HG03432 (cell line): ENCODE results near the gene INHBE.

ENCODE experiments used
- ATAC-seq: cut with Tn5 transposase; IDR thresholded peaks from one replicate; pipeline ENCODE4 v1.9.1; 2021; ENCODE audit warnings: mild to moderate bottlenecking, moderate library complexity; ENCODE audit not compliant: unreplicated experiment

INHBE gene

DNA sequence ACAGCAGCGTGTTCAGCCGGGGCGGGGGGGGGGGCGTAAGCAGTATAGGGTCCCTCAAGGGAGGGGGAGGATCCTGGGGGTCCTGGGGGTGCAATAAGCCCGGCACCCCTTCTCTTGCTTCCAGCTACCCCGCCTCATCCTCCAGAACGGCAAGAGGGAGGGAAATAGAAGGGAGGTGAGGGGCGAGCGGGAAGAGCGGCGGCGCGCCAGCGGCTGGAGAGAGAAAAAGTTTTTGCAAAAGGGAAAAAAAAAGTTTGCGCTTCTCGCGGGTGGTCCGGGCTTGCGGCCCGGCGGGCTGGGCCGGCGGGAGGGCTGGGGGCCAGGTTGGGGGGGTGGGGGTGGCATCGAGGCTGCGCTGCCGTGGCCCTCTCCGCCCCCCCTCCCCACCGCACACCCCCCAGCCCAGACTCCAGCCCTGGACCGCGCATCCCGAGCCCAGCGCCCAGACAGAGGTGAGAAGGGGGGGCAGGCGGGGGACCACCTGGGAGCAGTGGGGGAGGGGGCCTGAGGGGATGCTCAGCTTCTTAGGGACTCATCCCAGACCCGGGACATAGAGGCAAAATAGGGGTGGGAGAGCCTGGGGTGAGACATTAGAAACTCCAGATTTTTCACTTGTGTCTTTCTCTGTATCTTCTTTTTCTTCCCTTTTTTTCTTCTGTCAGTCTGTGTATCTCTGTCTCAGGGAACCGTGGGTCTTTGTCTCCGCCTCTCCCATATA is 4.8 kb downstream of the INHBE start, which contains the start of gene GLI1:
Gene GLI1 (plus strand): TSS at position 36 of the 718 bp plus-strand sequence. CDS start 3,907 bp downstream, outside the sequence.
- no peak for ATAC-seq

DNA sequence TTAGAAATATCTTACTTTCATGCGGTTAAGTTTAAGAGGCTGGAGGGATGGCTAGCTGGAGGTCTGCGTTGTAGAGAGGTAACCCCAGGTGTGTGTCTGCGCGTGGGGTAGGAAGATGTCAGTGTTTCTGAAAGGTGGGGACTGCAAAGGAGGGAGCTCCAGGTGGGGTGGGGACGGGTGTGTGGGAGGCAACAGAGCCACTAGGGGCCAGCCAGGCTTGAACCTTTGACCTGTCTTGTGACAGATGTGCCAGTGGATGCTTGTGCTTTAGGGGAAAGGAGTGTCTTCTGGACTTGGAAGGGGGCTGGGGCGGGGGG is 5.3 kb downstream of the INHBE start:
- ATAC-seq = no peak

DNA sequence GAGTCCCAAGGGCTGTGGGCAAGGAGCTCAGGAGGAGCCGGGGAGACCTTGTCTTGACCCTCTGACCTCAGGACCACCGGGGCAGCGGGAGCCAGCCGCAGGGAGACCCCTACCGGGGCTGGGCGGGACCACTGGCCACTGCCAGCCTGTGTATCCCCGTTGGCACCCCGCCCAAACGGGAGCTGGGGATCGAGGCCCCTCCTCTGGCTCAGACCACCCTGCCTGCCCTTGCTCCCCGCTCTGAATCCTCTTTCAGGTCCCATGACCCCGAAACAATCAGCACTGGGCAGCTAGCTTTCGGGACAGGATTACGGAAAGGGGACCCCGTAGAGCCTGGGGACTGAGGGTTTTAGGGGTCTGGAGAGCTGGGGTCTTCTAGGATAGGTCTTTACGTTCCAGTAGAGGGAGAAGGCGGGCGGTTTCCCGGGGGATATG is 5.8 kb downstream of the INHBE start:
- ATAC-seq = no peak

DNA sequence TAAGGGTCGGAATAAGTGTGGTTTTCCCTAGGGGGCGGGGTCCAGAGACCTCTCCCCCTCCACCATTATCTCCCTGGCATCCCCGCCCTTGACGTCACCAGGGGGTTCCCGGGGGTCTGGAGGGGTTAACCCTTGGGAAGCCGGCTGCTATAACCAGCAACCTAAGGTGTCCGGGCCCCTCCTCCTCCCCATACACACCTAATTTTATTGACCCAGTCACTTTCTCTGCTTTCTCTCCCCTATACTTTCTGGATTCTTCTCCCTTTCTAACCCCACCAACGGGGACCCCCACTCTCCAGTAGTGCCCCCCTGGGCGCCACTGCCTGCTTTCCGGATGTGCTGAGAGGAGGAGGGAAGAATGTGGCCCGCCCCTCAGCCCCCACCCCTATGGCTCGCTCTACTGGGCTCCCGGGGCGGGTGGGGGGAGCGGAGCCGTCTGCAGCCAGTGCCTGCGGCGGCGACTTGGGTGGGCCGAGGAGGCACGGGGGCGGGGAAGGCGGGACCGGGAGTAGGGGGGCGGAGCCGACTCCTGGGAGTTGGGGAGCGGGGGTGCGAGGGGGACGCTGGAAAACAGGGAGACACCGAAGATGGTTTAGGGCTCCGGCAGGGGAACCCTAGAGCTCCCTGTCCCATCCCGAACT is 6.3 kb downstream of the INHBE start:
- no peak for ATAC-seq

DNA sequence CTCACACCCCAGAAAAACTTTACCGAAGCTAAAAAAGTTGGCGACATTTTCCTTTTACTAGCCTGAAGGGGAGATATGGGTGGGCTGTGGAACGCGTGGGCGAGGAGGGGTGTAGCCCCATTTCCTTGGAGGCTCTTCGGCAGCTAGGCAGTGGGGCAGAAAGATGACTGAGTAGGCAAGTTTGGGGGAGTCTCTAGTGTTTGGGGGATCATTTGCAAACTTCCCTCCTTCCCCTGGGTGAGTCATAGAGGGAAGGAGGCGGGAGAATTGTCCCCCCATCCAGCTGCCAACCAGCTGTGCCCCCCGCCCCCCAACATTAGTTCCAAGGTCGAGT is 6.8 kb downstream of the INHBE start:
- ATAC-seq = no peak

DNA sequence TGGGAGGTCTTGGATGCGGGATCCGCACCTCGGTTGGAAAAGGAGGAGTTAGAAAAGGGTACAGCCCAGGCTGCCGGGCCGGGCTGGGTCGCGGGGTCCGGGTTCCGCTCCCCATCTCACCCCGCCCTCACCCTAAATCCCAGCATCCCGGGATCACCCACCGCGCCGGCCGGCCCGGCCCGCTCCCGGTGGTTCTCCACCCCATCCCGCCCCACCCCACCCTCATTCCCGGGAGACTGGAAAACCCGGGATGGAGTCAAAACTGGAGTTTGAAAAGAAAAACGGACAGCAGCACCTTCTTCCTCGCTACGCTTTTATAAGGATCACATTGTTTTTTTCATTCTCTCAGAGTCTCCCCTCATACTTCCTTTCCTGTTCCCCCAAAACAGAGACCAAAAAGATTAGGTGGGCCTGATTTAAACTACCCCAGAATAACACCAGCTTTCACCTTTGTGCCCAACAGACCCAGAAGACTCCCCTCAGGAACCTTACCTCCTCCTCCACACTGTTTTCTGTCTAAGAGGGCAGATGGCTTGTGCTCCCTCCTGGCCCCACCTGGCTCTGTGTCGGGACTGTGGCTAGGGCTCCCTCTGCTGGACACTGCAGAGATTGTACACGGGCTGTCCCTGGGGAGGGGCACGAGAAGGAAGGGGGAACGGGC is 7.3 kb downstream of the INHBE start:
- peak; percentile 64 for ATAC-seq

DNA sequence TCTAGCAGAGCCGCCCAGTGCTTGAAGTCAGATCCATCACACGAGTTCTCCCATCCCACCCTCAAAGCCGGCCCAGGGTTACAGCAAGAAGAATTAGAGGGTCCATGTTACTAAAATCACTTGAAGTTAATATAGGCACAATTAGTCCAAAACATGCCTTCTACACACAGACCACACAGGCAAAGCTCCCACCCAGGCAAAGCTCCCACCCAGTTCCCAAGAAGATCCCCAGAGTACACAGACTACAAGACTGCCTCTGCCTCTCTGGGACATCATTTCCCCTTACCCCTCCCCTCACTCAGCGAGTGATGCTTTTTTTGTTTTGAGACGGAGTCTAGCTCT is 7.8 kb downstream of the INHBE start:
- ATAC-seq = no peak

DNA sequence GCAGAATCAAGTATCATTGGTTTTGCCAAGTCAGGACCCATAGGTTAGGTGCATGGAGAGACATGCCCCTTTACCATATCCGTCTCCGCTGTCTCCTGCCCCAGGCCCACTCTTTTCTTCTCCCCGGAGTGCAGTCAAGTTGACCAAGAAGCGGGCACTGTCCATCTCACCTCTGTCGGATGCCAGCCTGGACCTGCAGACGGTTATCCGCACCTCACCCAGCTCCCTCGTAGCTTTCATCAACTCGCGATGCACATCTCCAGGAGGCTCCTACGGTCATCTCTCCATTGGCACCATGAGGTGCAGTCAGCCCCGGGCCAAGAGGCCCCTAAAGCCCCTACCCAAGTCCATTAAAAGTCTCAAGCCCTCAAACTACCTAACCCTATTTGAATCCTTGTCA is 9.5 kb downstream of the INHBE start:
- no peak for ATAC-seq

DNA sequence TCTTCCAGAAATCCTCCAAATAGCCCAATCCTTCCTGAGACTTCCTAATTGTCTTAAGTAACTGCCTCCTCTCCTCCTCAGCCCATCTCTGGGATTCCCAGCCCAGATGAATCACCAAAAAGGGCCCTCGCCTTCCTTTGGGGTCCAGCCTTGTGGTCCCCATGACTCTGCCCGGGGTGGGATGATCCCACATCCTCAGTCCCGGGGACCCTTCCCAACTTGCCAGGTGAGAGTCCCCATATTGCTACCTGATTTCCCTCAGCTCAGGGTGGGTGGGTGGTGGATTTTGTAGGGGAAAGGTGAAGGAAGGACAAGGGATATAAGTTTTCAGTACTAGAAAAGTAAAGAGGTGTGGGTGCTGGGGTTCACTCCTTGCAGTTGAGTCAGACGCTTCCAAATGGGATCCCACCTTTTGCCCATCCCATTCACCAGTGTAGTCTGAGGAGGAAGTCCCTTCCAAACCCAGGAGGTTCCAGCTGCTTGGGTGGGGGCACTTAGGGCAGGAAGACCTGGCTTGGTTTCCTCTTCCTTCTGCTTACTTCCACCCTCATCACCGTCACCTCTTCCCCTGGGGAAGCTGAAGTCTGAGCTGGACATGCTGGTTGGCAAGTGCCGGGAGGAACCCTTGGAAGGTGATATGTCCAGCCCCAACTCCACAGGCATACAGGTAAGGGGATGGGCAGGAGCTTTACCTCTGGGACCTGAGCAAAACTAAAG is 10.1 kb downstream of the INHBE start:
- no peak for ATAC-seq

DNA sequence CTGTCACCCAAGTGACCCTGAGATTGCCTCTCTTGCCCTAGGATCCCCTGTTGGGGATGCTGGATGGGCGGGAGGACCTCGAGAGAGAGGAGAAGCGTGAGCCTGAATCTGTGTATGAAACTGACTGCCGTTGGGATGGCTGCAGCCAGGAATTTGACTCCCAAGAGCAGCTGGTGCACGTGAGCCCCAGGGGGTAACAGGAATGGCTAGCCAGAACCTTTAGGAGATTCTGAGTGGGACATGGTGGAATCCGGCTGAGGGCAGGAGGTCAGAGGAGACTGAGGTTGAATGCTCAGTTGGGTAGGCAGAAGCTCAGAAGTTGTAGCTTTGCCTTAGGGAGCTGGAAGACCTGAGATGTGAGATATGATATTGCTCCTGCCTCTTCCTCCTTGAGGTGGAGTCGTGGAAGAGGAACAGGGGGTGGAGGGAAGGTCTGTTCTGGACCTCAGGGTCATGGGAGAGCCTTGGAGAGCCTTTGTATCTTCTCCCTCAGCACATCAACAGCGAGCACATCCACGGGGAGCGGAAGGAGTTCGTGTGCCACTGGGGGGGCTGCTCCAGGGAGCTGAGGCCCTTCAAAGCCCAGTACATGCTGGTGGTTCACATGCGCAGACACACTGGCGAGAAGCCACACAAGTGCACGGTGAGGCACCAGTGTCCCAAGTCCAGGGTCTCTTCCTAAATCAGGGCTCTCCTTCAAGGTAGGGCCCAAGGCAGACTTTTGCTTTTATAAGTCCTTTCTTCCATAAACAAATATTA is 10.8 kb downstream of the INHBE start:
- ATAC-seq = no peak

DNA sequence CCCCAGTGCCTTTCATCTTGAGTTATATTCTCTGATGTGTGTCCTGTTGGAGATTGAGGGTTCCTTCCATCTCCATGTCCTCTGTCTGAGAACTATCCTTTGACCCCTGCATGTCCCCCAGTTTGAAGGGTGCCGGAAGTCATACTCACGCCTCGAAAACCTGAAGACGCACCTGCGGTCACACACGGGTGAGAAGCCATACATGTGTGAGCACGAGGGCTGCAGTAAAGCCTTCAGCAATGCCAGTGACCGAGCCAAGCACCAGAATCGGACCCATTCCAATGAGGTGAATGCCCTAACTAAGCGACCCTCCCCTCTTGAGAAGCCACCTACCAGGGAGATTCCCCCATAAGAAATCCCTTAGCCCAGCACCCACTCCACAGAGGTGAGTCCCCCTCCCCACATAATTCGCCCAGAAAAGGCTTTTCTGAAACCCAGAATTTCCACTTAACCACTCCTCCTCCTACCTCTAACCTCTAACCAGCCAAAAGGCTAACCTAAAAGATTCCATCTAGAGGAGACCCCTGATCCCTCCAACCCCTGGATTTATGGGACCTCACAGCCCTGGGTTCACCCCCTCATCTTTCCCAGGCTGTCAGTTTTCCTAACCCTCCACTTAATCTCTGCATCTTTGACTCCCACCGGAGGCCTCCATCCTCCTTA is 12.2 kb downstream of the INHBE start:
- ATAC-seq = no peak

DNA sequence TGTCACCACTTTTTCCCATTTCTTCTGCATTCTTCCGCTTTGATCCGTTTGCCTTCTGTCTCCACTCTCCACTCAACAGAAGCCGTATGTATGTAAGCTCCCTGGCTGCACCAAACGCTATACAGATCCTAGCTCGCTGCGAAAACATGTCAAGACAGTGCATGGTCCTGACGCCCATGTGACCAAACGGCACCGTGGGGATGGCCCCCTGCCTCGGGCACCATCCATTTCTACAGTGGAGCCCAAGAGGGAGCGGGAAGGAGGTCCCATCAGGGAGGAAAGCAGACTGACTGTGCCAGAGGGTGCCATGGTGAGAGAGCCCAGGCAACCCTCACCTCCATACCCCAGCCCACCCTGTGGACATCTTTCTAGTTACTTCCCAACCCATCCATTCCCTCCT is 12.8 kb downstream of the INHBE start:
- no peak for ATAC-seq

DNA sequence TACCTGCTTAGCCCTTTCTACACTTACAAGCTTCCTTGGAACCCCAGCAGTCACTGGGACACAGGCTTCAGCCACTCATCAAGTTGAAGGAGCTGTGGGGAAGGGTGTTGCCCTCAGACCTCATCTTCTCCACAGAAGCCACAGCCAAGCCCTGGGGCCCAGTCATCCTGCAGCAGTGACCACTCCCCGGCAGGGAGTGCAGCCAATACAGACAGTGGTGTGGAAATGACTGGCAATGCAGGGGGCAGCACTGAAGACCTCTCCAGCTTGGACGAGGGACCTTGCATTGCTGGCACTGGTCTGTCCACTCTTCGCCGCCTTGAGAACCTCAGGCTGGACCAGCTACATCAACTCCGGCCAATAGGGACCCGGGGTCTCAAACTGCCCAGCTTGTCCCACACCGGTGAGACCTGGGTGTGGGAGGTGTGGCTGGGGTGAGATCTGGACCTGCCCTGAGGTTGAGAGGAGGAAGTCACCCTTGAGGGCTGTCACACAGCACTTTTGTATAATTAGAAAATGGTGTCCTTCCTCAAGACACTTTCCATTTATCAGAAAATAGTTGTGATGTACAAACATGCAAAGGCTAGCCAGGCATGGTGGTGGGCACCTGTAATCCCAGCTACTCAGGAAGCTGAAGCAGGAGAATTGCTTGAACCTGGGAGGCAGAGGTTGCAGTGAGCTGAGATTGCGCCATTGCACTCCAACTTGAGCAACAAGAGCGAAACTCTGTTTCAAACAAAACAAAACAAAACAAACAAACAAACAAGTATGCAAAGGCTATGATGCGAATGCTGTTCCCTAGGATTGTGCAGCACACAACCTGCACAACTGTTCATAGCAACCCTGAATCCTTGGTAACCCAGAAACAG is 14.4 kb downstream of the INHBE start:
- ATAC-seq = no peak

DNA sequence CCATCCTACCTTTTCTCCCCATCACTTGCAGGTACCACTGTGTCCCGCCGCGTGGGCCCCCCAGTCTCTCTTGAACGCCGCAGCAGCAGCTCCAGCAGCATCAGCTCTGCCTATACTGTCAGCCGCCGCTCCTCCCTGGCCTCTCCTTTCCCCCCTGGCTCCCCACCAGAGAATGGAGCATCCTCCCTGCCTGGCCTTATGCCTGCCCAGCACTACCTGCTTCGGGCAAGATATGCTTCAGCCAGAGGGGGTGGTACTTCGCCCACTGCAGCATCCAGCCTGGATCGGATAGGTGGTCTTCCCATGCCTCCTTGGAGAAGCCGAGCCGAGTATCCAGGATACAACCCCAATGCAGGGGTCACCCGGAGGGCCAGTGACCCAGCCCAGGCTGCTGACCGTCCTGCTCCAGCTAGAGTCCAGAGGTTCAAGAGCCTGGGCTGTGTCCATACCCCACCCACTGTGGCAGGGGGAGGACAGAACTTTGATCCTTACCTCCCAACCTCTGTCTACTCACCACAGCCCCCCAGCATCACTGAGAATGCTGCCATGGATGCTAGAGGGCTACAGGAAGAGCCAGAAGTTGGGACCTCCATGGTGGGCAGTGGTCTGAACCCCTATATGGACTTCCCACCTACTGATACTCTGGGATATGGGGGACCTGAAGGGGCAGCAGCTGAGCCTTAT is 15.3 kb downstream of the INHBE start:
- ATAC-seq = no peak

DNA sequence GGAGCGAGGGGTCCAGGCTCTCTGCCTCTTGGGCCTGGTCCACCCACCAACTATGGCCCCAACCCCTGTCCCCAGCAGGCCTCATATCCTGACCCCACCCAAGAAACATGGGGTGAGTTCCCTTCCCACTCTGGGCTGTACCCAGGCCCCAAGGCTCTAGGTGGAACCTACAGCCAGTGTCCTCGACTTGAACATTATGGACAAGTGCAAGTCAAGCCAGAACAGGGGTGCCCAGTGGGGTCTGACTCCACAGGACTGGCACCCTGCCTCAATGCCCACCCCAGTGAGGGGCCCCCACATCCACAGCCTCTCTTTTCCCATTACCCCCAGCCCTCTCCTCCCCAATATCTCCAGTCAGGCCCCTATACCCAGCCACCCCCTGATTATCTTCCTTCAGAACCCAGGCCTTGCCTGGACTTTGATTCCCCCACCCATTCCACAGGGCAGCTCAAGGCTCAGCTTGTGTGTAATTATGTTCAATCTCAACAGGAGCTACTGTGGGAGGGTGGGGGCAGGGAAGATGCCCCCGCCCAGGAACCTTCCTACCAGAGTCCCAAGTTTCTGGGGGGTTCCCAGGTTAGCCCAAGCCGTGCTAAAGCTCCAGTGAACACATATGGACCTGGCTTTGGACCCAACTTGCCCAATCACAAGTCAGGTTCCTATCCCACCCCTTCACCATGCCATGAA is 16.0 kb downstream of the INHBE start:
- no peak for ATAC-seq

DNA sequence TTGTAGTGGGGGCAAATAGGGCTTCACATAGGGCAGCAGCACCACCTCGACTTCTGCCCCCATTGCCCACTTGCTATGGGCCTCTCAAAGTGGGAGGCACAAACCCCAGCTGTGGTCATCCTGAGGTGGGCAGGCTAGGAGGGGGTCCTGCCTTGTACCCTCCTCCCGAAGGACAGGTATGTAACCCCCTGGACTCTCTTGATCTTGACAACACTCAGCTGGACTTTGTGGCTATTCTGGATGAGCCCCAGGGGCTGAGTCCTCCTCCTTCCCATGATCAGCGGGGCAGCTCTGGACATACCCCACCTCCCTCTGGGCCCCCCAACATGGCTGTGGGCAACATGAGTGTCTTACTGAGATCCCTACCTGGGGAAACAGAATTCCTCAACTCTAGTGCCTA is 16.6 kb downstream of the INHBE start:
- ATAC-seq = no peak

DNA sequence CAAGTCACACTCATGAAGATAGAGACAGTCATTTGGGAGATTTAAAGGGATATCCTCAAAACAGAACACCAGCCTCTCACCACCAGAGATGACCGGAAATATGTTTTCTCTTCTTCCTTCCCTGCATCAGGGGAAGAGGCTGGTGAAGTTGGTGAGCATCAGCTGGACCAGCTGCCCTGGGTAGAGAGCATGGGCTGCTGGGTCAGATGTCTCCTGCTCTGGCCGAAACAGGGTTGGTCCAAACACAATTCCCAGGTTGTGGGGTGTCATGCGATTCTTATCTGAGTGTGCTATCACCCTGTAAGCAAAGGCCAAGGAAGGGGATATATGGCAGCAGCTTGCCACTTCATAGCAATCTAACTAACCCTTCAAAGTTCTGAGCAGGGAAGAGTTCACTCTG is 17.3 kb downstream of the INHBE start:
- no peak for ATAC-seq

DNA sequence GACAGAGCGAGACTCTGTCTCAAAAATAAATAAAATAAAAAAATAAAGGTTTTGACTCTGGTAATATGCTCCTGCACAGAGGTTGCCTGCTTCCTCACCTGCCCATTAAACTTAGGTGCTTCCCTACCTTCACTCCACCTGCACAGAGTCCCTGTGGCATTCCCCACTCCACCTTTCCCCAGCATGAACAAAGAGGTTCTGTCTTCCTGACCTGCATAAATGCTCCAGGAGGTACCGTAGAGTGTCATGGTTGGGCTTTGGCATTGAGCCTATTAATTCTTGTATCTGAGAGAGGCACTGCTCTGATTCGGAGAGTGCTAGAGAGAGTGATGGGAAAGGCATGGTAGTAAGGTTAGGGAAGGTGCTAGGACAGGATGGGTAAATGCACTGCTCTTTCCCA is 18.3 kb downstream of the INHBE start:
- no peak for ATAC-seq

DNA sequence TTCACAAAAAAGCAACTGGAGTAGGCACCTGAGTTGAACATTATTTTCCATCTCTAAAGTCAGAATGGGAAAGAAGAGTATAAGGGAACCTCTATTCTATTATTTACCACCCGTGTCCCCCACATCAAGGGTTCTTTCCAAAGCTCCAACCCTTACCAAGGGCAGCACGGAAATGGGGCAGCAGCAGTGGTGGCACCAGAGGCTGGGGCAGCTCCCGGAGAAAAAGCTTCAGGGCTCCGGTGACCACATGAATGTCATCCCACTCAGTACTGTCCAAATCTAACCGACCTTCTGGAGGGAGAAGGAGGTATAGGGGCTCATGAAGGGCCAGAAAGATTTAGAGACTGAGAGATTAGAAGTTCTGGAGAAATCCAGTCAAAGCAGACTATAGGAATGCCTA is 18.8 kb downstream of the INHBE start:
- ATAC-seq = no peak
